NCI-H1417 (cell line): ENCODE results near the gene RRN3.
A peak's percentile ranks its signal among the peaks of the same experiment; 100 is the strongest.
"Not testable (repeated sequence)": the region's sequence is repeated elsewhere in the genome, so short reads cannot be mapped to it uniquely, and the experiment has no call there.

Experiments used
- DNase-seq, 3 experiments: peaks; one replicate each; lab custom pipeline; 2025; lab: John Stamatoyannopoulos, UW

The RRN3 gene

GRCh38 chr16:15099366-15099909 lies 5.4 kb upstream of the RRN3 start:
- not testable (repeated sequence) for DNase-seq

GRCh38 chr16:15096583-15096972 lies 2.5 kb upstream of the RRN3 start:
- not testable (repeated sequence) for DNase-seq

- not testable (repeated sequence) for DNase-seq
Observed at GRCh38 chr16:15093571-15093954, 509 bp downstream of the RRN3 start.

GRCh38 chr16:15090663-15091269 lies 3.3 kb downstream of the RRN3 start:
- not testable (repeated sequence) for DNase-seq

GRCh38 chr16:15082788-15083187 lies 11.3 kb downstream of the RRN3 start:
- DNase-seq = not testable (repeated sequence)

GRCh38 chr16:15080883-15081282 lies 13.2 kb downstream of the RRN3 start:
- not testable (repeated sequence) for DNase-seq

GRCh38 chr16:15076161-15076560 lies 17.9 kb downstream of the RRN3 start:
- not testable (repeated sequence) for DNase-seq

- no peak for DNase-seq
Observed at GRCh38 chr16:15073101-15073500, 21.0 kb downstream of the RRN3 start.

GRCh38 chr16:15071916-15072769 lies 21.9 kb downstream of the RRN3 start:
- DNase-seq = not testable (repeated sequence)

GRCh38 chr16:15071013-15071412 lies 23.1 kb downstream of the RRN3 start:
- DNase-seq = not testable (repeated sequence)

GRCh38 chr16:15066690-15067089 lies 27.4 kb downstream of the RRN3 start:
- not testable (repeated sequence) for DNase-seq

GRCh38 chr16:15065961-15066360 lies 28.1 kb downstream of the RRN3 start:
- not testable (repeated sequence) for DNase-seq

GRCh38 chr16:15062085-15062810 lies 31.8 kb downstream of the RRN3 start:
- not testable (repeated sequence) for DNase-seq

GRCh38 chr16:15059324-15059723 lies 34.7 kb downstream of the RRN3 start:
- DNase-seq = no peak

GRCh38 chr16:15057681-15058417 lies 36.2 kb downstream of the RRN3 start:
- no peak for DNase-seq

GRCh38 chr16:15055141-15056053 lies 38.7 kb downstream of the RRN3 start:
- peak in 2 of 3 experiments; percentile 27 to 41 for DNase-seq

GRCh38 chr16:15054357-15055140 lies 39.5 kb downstream of the RRN3 start:
- peak in 1 of 3 experiments; percentile 25 for DNase-seq

GRCh38 chr16:15053904-15054303 lies 40.2 kb downstream of the RRN3 start:
- DNase-seq = no peak

GRCh38 chr16:15052747-15053476 lies 41.2 kb downstream of the RRN3 start:
- DNase-seq = no peak
